HG03457 (cell line): Measurements from ENCODE around the gene NINJ1.

Source experiments
- ATAC-seq: cut with Tn5 transposase; IDR thresholded peaks from one replicate; pipeline ENCODE4 v1.9.1; 2021; ENCODE audit warnings: moderate number of reproducible peaks; ENCODE audit not compliant: unreplicated experiment

Gene NINJ1

DNA sequence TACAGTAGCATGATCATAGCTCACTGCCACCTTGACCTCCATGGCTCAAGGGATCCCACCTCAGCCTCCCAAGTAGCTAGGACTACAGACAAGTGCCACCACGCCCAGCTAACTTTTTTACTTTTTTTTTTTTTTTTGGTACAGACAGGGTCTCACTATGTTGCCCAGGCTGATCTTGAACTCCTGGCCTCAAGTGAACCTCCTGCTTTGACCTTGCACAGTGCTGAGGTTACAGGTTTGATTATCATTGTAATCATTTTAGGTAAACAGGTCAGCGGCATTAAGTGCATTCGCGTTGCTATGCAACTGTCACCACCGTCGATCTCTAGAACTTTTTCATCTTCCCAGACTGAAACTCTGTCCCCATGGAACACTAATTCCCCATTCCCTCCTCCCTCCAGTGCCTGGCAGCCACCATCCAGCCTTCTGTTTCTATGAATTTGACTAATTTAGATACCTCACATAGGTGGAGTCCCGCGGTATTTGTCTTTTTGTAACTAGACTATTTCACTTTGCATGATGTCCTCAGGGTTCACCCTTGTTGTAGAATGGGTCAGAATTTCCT lies 43.9 kb downstream of the NINJ1 start:
- ATAC-seq, result no peak

DNA sequence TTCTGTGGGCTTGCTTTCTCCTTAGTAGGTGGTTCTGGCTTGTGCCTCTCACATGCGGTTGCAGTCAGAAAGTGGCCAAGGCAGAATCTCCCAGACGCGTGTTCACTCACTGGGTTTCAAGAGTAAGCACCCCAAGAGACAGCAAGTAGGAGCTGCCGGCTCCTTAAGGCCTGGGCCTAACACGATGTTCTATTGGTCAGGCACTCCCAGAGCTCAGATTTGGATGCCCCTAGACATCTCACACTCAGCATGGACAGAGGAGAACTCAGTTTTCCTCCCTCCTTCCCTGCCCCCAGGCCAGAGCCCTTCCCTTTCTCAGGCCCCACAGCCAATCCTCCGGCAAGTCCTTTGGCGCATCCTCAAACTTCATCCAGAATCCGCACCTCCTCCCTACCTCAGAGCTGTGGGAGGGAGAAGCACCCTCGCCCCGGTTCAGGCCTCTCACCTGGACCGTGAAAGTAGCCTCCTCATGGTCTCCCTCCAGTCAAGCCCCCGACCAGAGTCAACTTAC lies 44.5 kb downstream of the NINJ1 start:
- ATAC-seq, result no peak

DNA sequence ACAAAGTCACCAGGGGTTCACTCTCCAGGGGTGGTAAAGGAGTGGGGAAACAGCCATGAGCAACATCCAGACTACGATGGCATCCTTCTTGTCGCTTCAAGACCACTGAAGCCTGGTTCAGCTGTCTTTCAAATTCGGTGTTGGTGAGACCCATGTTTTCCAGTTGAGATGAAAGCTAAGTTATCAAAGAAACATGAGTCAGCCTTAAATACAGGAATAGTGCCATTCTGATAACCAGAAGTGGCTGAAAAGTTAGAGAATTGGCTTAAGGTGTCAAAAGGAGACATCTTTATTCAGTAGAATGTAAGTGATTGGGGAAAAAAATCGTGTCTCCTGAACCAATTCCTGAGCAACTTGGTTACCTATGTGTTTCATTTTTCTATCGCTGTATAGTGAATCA lies 45.0 kb downstream of the NINJ1 start:
- ATAC-seq, result no peak

DNA sequence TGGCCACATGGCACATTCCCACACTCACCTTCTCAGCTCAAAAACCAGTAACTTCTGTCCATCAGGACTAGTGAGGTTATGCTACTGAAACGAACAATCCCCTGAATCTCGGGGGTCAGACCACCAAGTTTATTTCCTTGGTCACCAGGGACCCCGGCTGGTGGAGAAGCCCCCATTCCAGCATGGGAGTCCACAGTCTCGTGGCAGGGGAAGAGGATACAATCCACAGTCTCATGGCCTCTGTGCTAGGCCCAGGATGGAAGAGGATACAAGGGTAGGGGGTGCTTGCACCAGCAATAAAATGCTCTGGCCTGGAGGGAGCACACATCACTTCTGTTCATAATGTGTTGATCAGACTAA lies 45.4 kb downstream of the NINJ1 start:
- ATAC-seq, result no peak

DNA sequence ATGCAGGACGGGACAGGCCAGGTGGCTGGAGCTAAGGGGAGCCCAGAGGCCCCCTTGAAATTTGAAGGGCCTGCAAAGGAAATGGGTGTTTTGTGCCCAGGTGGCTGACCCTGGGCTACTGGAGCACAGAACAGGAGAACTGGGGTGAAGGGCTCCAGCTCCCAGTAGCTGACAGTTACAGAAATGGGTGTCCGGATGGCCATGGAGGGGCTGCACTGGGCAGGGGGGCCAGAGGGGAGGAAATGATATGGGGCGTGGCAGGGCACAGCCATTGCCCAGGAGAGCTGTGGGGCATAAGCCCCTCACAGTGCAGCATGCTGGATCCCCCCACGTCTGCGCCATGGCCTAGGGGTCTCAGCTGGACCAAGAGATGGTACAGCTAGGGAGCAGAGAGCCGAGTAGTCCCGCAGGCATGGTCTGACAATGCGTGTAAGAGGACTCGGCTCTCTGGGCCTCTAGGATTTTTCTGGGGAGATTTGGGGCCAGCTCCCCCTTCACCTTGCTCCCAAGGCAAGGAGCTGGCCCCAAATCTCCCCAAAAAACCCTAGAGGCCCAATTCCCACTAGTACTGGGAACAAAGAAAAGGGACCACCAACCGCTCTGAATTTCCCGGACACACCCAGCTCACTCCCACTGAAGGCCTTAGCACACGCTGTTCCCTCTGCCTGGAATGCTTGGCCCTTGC lies 45.9 kb downstream of the NINJ1 start:
- ATAC-seq, result no peak

DNA sequence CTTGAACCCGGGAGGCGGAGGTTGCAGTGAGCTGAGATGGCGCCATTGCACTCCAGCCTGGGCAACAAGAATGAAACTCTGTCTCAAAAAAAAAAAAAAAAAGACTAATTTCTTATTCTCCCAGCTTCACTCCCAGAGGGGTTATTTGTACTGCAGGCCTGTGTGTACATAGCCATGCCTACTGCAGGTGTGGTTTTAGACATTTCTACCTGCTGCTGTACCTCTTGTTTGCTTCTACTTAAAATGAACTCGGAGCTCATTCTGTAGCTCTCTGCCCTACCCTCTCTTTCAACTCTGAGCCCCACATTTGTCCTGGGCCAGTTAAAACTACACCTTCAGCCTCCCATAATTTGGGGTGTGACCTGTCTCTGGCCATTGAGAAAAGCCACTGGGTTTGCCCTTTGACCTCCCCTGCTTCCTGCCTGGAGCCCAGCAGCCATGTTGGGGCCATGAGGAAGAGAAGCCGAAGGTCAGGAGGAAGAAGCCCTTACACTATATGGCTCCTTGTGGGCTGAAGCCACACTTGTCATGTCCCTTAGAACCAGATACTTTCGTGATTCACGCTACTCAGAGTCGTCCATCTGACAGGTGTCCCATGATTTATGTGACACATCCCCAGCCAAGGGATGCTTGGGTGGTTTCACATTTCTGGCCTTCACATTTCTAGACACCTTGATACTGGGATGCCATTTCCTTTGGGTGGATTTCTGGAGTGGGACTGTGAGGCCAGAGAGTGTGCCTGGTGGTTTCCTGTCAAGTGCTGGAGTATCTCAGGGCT lies 47.4 kb downstream of the NINJ1 start:
- no peak for ATAC-seq

DNA sequence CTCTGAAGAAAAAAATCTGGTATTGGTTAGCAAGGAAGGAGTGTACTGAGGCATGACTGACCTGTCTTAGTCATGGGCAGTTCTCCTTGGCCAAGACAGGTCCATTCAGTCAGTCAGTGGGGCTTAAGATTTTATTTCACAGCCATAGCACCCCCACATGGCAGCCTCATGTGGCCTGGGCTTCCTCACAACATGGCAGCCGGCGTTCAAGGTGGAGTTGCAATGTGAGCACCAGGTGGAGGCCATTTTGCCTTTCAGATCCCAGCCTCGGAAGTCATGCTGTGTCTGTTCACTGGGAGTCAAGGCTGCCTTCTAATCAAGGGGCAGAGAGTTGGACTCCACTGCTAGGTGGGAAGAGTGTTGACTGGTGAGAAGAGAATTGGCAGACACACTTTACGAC lies 48.4 kb downstream of the NINJ1 start:
- ATAC-seq, result no peak

DNA sequence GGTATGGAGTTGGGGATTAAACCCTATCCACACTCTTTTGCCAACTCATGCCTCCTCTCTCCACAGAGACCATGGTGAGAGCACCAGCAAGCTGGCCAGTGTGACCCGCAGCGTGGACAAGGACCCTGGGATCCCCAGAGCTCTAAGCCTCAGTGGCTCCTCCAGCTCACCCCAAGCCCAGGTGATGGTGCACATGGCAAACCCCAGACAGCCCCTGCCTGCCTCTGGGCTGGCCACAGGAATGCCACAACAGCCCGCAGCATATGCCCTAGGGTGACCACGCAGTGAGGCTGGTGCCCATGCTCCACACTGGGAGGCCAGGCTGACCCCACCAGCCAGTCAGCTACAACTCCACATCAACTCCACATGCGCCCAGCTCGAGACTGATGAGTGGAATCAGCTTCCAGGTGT lies 49.6 kb downstream of the NINJ1 start:
- no peak for ATAC-seq

DNA sequence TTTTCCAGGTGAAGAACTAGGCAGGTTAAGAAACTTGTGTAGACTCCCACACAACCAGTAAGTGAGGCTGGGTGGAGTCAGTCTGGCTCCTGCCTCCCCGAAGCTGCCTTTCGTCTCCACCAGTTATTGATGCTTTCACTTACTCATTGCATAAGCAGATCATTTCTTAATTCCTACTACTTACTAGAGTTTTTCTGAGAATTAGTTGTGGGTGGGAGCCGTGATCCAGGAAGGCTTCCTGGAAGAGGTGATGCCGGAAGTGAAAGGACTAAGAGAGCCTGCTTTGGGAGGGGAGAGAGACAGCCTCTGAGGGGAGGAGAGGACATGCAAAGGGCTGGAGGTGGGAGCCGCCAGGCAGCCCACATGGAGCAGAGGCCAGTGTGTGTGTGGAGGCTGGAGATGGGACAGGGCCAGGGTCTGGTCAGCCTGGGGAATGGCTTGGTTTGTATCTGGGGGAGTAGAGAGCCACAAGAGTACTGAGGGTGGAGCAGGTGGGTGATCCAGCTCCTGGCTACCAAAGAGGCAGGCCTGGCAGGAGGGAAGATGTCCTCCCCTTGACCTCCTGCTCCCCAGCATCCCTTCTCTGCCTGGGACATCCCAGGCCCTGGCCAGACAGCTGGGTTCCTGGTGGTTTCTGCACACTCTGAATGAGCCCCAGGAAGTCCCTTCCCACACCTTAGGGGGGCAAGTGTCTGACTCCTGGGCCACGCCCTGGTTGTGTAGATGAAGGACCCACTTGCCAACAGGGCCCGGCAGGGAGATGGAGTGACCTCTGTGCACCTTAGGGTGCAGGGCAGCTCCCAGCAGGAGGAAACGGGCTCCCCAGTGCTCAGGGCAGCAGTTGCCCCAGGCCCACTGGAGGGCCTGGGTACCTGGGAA lies 50.2 kb downstream of the NINJ1 start:
- no peak for ATAC-seq

DNA sequence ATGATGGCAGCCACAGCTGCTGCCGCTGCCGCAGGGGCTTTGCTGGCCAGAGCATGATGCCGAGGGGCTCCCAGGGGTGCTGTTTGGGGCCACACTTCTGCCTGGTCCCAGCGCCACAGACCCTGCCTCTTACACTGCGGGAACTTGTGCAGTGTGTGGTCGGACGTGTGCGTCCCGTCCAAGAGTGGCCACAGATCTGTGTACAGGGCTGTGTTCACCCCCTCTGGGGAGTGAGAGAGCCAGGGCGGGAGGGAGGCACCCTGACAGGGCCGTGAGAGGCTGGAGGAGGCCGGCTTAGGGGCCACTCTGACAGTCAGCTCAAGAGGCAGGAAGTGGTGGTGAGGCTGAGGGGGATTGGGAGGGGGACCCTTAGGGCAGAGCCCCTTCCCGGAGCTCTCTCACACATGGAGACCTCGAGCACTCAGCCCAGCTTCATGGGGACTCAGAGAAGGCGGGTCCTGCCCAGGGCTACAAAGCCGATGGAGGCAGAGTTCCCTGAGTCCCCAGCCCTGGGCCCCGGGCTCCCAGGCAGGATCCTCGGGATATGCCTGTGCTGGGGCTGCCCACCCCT lies 51.1 kb downstream of the NINJ1 start:
- ATAC-seq, result no peak

DNA sequence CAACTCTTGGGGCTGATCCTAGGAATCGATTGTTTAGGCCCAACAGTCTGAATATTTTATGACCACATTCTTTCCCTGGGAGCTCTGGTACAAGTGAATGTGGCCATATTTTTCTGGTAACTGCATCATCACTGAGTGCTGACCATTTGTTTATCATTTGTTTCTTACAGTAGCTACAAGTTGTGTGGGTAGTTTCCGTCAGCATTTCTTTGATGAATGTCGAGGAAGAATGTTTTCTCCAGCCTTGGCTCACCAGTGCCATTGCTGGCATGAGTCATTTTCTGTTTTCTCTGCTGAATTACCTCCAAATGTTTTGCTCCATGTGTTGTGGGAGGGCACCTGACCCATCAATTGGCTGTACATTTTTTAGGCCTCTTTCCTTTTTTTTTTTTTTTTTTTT lies 52.1 kb downstream of the NINJ1 start:
- no peak for ATAC-seq

DNA sequence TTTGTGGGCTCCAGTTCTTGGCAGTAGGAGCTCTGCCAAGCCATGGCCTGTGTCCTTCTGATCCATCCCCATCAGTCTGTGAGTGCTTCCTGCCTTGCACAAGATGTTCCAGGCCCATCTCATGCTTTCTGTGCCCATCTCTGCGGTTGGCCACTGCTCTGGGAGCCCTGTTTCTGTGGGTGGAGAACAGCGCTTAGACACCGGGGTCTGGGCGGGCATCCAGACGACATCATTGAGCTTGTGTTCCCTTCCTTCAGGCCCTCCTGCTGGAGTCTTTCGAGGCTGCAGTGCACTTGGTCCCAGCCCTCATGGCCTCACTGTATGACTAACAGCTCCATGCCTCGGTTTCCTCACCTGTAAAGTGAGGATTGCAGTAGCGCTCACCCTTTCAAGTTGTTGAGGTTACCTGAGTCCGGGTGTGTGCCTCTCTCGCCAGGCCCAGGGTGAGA lies 52.9 kb downstream of the NINJ1 start:
- no peak for ATAC-seq

DNA sequence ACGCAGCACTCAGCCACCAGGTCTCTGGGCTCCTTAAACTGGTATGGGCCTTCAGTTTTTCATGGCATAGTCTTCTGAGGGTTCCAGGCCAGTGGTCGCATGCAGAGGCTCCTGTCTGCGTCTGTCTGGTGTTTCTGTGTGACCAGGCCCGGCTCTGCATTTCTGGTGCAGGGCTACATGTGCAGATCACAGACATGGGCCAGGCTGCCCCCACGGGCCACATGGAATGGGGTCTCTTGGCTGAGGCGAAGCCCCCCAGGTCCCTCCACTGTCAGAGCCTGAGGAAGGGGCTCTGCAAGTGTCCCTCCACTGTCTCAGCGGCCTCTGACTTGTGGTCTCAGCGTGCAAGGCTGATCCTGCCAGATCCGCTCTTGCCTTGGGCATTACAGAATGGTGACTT lies 53.6 kb downstream of the NINJ1 start:
- ATAC-seq, result no peak

DNA sequence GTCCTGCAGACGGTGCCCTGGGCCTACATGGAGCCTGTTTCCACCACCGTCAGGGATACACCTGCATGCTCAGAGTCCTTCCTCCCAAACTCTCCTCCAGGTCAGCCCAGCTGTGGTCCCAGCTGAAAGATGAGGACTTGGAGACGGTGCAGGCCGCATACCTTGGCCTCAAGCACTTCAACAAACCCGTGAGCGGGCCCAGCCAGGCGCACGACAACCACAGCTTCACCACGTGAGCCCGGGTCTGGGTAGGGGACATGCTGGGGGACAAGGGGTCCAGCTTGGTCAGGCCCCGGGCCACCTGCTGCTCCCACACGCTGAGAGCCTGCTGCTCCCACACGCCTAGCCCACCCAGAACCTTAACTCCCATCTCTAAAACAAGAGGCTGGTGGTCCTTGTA lies 54.7 kb downstream of the NINJ1 start:
- ATAC-seq, result no peak

DNA sequence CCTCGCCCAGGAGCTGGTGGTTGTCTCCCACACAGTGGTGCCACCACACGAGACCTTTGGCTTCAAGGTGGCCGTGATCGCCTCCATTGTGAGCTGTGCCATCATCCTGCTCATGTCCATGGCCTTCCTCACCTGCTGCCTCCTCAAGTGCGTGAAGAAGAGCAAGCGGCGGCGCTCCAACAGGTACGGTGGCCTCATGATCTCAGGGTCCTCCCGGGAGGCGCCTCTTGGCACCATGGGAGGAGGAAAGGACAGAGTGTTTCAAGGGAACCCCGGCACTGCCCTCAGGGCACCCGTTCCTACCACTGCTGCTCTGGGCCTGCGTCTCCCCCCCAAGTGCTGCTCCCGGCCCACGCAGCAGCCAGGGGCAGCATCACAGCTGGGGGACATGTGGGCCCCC lies 56.2 kb downstream of the NINJ1 start:
- ATAC-seq, result no peak

DNA sequence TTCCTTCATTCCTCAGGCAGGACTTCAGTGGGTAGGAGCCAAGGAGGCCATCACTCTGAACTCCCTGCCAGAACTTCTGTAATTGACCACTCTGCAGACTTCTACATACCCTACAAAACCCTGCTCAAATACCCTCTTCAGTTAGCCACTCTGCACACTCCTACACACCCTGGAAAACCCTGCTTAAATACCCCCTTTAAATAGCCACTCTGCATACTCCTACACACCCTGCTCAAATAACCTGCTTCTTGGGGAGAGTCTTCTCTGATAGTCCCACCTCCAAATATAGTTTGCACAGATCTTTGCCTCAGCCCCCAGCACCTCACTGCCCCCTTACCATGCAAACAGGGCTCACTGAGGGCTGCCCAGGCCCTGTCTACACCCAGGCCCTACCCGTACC lies 56.7 kb downstream of the NINJ1 start:
- ATAC-seq, result no peak

DNA sequence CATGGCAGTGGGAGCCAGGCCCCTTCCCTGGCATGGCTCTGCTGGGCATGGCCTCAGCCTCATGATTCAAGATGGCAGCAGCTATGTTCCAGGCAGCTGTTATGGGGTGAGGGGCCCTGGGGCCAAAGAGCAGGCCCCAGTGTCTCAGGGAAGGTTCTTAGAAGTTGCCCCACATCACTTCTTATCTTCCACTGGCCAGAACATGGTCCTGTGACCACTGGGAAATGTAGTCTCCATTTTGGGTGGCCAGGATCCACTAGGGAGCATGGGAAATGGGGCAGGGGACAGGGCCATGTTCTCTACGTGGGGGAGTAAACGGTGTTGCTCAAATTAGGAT lies 57.3 kb downstream of the NINJ1 start:
- ATAC-seq, result no peak

DNA sequence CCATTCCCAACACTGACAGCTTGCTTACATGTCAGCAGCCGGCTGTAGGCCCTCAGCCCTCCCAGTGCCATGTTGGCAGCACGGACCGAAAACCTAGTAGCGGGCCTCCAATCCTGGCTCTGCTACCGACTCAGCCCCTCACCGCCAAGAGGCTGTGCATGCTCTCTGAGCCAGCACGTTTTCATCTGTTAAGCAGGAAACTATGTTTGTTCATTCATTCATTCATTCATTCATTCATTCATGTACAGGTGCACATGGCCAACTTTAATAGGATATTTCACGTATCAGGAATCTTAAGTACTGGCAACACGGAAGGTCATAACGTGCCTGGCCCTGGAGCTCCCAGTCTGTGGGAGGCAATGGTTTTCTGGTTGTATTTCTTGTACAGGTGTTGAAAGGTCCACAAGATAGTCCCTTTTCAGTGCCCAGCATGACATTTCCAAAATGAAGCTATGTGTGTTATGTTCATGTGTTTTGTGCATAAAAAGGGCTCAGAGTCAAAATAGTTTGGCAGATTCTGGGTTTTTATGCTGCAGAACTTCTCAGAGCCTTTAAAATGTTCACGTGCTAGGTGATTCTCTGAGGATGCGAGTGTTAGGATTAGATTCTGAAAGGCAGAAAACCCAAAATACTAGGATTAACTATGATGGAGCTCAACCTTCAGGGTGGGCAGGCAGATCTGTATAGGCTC lies 57.8 kb downstream of the NINJ1 start:
- no peak for ATAC-seq

DNA sequence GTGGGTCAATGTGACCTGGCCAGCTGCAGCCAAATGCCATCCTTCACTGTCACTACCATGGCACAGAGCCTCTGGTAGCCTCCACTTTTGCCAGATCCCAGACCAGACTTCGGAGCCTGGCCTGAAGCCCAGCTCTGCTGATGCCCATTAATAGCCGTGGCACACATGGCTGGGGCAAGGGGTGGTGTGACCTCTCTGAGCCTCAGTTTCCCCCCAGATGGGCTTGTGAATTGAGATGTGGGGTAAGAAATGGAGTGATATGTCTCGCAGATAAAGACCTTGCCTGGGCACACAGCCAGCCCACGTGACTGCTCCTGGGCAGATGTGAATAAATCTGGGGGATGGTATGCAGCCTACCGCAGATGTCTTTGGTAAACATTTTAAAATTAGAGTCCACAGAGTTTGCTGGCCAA lies 61.7 kb downstream of the NINJ1 start:
- ATAC-seq, result no peak
